GM19193 (cell line): Measurements from ENCODE around the gene APOBEC3B.

Source experiments
- POLR2A ChIP-seq: IDR thresholded peaks from 4 replicates; pipeline ENCODE4 v1.6.1; 2011; ENCODE audit not compliant: insufficient read depth, insufficient read length; ENCODE audit errors: extremely low read depth

APOBEC3B gene

GRCh38 chr22:39013942-39014722 lies 32.0 kb downstream of the APOBEC3B start, which contains the start of gene APOBEC3C:
APOBEC3C (plus strand) TSS chr22:39014257; CDS start chr22:39014363, 106 bp downstream.
- peak; percentile 70 for TF ChIP-seq POLR2A

DNA sequence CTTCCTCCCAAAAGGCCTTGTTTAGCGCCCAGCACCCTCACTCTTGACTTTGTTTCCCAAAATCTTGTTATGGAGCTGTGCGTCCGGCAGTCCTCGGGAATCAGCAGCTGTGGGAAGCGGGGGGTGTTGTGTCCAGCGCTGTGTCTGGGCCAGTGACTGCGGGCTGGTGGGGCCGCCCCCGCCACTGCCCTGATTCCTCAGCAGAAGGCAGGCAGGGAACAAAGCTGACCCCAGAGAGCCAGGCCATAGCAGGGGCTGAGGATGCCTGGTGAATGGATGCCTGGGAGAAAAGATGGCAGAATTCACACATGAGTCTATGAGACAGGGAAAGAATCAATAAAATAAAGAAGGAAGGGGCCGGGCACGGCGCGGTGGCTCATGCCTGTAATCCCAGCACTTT lies 34.4 kb downstream of the APOBEC3B start:
- no peak for TF ChIP-seq POLR2A

- no peak for TF ChIP-seq POLR2A
Measured at GRCh38 chr22:39017596-39018365, 35.6 kb downstream of the APOBEC3B start.

DNA sequence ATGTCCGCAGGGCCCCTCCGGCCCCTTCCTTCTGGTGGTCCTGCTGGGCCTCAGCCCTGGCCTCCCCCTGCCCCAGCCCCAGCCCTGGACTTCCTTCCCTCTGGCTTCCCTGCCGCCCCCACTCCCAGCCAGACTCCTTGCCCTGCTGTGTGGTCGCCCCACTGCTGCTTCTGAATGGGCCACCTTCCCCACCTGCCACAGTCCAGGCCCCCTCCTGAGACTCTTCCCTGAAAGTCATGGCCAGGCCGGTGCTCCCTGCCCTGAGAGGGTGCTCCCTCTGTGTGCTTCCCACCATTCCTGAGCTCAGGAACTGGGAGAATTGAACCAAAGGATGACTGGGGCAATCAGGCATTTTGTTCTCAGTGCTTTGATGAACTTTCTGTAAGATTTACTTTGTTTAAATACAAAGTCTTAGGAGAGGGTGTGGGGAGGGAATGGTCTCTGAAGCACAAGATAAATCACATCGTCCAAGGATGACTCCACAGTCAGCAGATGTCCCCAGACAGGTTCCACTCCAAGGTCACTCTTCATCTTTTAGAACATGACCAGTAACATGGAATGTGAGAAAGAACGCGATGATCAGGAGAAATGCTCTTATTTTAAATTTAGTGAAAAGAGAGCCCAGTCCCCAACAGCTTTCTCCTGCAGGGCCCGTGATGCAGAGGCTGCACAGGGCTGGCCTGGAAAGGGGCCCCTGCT lies 39.6 kb downstream of the APOBEC3B start:
- no peak for TF ChIP-seq POLR2A

DNA sequence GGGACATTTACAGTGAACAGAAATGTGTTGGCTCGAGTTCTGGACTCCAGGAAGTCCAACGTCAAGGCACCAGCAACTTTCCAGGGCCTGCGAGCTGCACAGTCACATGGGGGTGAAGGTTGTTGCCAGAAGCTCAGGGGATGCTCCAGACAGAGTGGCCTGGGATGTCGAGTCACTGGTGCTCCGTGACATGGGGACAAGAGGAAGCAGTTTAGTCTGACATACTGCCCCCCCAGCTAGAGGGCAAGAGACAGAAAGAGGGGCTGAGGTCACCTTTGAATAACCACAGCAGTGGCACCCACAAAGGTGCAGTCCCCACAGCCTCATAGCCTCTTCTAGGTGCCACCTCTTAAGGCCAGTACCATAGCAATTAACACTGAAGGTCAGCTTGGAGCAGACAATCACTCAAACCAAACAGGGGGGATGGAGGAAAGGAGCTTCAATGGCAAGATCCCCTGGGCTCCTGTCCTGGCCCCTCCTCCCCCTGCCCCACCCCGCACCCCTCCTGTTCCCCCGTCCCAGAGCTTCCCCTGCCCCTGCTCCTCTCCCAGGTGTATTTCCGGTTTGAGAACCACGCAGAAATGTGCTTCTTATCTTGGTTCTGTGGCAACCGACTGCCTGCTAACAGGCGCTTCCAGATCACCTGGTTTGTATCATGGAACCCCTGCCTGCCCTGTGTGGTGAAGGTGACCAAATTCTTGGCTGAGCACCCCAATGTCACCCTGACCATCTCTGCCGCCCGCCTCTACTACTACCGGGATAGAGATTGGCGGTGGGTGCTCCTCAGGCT lies 42.6 kb downstream of the APOBEC3B start:
- no peak for TF ChIP-seq POLR2A

GRCh38 chr22:39026509-39027150 lies 44.5 kb downstream of the APOBEC3B start:
- no peak for TF ChIP-seq POLR2A

- TF ChIP-seq POLR2A: no peak
Measured at GRCh38 chr22:39027717-39028116, 45.6 kb downstream of the APOBEC3B start.

- no peak for TF ChIP-seq POLR2A
Measured at GRCh38 chr22:39028281-39028680, 46.1 kb downstream of the APOBEC3B start.

DNA sequence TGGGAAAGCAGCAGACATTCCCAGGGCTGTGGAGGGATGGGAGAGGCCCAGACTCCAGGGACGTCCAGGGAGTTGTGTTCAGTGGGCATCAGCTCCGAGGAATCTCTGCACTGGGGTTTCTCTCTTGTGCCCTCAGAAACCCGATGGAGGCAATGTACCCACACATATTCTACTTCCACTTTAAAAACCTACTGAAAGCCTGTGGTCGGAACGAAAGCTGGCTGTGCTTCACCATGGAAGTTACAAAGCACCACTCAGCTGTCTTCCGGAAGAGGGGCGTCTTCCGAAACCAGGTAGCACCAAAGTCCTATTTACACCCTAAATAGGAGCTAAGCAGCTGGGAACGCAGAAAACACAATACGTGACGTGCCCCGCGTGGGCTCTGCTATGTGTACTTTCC lies 47.1 kb downstream of the APOBEC3B start:
- no peak for TF ChIP-seq POLR2A

- TF ChIP-seq POLR2A: no peak
Measured at GRCh38 chr22:39030705-39031104, 48.6 kb downstream of the APOBEC3B start.

DNA sequence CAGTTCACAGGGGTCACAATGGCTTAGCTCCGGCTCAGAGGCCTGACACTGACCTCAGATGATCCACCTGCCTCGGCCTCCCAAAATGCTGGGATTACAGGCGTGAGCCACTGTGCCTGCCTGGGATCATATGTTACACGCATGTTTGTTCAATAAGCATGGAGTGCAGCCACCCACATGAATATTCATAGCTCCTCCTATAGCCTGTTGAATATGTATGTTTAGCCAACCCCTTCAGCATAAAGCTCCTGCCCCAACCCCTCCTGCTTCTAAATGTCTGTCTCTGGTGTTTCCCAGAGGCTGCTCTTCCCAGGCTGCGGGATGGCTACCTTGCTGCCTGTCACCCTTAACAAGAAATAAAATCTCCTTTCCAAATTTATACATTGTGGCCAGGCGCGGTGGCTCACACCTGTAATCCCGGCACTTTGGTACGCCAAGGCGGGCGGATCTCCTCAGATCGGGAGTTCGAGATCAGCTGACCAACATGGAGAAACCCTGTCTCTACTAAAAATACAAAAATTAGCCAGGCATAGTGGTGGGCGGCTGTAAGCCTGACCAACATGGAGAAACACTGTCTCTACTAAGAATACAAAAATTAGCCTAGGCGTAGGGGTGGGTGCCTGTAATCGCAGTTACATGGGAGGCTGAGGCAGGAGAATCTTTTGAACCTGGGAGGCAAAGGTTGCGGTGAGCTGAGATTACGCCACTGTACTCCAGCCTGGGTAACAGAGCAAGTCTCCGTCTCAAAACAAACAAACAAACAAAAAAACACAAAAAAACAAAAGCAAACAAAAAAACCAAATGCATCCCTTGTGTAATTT lies 57.4 kb downstream of the APOBEC3B start:
- TF ChIP-seq POLR2A: no peak

GRCh38 chr22:39040538-39041296 lies 58.6 kb downstream of the APOBEC3B start, which contains the start of gene APOBEC3F:
APOBEC3F (plus strand) TSS chr22:39040864; CDS start chr22:39040961, 97 bp downstream.
- TF ChIP-seq POLR2A: peak; percentile 36
